SIG-M5 (cell line): ENCODE measurements around the gene MAST3.

Experiments
- DNase-seq: peaks from one replicate; lab custom pipeline; 2025; lab: John Stamatoyannopoulos, UW

The MAST3 gene

DNA sequence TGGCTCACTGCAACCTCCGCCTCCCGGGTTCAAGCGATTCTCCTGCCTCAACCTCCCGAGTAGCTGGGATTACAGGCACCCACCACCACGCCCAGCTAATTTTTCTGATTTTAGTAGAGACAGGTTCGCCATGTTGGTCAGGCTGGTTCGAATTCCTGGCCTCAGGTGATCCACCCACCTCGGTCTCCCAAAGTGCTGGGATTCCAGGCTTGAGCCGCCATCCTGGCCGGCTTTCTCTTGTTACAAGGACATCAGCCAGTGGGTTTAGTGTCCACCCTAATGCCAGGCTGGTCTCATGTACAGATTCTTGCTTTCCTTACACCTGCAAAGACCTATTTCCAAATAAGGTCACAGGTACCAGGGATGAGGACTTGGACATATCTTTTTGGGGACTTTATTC, 62.2 kb downstream of the MAST3 start:
- no peak for DNase-seq

DNA sequence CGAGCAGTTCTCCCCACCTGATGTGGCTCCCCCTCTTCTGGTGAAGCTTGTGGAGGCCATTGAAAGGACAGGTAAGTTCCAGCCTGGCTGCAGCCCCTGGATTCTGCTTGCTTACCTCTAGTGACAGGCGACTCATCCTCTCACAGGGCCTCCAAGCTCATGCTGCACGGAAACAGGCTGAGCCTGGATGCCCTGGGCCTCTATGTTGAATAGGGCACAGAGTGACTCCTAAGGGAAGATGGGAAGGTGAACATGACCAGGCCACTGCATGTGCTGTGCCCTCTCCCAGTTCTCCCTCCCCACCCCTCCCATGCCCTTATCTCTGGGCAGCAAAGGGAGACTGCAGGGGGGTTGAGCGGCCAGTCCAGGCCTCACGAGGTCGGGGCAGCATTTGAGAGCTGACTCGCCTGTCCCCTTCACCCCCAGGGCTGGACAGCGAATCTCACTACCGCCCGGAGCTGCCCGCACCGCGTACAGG, 63.0 kb downstream of the MAST3 start:
- DNase-seq, result no peak

DNA sequence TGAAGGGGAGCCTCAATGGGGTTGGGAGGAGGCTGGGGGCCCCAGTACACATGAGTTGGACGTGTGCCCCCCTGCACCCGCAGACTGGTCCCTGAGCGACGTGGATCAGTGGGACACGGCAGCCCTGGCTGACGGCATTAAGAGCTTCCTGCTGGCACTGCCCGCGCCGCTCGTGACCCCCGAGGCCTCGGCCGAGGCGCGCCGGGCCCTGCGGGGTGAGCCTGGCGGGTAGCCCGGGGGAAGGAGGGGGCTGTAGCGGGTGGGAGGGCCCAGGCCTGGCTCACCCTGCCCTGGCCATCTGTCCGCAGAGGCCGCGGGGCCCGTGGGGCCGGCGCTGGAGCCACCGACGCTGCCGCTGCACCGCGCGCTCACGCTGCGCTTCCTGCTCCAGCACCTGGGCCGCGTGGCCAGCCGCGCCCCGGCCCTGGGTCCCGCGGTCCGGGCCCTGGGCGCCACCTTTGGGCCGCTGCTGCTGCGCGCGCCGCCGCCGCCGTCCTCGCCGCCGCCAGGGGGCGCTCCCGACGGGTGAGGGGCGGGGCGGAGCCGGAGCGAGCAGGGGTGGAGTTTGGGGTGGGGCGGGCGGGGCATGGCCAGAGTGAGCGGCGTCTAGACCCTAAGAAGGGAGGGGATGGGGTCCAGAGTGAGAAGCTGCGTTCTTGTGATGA, 63.5 kb downstream of the MAST3 start:
- DNase-seq, result no peak

DNA sequence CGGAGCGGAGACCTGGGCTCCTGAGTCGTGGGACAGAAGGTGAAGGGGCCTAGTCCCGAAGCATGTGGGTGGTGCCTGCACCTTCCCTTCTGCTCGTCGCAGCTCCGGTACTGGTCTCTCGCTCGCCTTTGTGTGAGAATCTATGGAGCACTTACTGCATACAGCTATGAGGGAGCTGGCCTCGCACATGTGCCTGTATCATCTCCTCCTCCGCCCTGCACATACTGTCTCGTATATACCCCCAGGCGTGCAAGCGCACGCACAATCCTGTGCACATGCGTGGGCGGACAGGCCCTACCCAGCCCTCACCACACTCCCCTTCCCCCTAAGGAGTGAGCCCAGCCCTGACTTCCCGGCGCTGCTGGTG, 64.0 kb downstream of the MAST3 start:
- no peak for DNase-seq

DNA sequence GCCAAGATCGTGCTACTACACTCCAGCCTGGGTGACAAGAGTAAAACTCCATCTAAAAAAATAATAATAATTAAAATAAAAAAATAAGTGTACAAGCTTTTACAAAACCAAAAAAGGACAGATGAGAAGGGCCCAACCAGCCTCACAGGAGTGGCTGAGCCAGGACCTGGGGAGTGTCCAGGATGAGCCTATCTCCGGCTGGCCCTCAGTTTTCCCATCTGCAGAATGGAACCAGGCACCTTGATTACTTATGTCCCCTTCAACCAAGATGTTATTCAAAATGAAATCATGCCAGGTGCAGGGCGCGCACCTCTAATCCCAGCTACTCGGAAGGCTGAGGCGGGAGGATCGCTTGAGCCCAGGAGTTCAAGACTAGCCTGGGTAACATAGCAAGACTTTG, 66.5 kb downstream of the MAST3 start:
- no peak for DNase-seq

DNA sequence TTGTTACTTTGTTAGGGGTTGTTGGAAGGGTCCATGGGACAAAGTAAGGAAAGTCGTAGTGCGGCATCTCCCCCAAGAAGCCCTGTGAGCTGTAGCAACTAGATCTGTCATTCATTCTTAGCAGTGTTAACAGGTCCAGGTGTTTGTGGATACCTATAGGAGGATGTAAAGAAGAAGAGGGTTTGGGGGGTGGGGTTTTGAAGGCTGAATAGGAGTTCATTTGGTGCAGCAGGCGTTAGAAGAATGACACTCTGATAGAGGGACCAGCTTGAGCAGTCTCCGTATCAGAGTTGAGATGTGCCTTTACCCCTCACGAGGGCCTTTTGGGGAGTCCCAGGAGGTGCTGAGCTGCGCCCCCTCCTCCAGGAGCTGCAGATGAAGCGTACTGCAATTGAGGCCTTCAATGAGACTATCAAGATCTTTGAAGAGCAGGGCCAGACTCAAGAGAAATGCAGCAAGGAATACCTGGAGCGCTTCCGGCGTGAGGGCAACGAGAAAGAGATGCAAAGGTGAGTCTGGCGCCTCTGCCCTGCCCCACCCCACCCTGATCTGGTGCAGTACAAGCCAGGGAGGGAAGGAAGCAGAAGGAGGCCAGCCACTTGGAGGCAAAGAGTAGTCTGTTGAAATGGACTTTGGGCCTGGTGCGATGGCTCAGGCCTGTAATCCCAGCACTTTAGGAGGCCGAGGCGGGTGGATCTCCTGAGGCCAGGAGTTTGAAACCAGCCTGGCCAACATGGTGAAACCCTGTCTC, 68.4 kb downstream of the MAST3 start:
- DNase-seq, result no peak

DNA sequence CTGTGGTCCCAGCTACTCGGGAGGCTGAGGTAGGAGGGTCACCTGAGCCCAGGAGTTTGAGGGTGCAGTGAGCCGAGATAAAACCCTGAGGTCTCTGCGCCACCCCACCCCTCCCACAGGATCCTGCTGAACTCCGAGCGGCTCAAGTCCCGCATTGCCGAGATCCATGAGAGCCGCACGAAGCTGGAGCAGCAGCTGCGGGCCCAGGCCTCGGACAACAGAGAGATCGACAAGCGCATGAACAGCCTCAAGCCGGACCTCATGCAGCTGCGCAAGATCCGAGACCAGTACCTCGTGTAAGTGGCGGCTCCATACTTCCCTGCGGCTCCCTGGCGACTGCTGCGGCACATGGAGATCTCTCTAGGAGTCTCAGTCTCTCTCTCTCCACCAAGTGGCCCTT, 69.4 kb downstream of the MAST3 start:
- no peak for DNase-seq

DNA sequence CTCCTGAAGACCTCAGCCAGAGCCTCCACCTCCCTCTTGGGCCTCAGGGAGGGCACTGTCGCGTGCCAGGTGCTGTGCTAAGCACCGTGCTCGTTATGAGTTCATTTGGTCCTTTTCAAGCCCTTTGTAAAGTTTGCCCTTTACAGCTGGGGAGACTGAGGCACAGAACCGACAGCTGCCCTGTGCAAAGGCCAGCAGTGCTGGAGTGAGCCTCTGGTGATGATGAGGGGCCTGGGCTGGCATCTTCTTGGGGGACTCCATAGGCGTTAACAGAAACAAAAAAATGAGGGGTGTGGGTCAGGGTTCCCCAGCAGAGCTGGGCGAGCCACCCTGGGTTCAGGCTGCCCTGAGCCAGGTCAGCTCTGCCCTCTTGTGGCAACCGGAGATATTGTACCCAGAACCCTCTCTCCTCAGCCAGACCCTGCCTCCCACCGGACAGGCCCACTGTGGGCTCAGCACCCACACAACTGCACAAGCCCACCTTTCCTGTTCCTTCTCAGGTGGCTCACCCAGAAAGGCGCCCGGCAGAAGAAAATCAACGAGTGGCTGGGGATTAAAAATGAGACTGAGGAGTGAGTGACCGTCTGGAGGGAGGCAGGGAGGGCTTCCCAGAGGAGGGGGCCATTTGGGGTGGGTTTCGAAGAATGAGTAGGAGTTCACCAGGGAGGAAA, 70.5 kb downstream of the MAST3 start:
- DNase-seq, result no peak

DNA sequence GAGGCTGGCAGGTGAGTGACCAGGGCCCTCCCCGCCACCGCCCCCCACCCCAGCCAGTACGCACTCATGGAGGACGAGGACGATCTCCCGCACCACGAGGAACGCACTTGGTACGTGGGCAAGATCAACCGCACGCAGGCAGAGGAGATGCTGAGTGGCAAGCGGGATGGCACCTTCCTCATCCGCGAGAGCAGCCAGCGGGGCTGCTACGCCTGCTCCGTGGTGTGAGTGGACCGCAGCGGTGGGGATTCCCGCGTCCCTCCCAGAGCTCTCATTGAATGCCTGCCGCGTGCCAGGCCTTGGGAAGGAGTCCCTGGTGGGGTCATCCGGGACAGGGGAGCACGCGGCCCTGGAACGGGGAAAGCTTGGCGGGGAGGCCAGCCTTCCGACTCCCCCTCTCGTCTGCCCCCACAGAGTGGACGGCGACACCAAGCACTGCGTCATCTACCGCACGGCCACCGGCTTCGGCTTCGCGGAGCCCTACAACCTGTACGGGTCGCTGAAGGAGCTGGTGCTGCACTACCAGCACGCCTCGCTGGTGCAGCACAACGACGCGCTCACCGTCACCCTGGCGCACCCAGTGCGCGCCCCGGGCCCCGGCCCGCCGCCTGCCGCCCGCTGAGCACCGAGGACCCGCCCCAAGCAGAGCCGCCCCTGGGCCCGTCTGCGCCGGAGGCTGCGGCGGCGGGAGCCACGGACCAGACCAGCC, 71.2 kb downstream of the MAST3 start:
- no peak for DNase-seq

DNA sequence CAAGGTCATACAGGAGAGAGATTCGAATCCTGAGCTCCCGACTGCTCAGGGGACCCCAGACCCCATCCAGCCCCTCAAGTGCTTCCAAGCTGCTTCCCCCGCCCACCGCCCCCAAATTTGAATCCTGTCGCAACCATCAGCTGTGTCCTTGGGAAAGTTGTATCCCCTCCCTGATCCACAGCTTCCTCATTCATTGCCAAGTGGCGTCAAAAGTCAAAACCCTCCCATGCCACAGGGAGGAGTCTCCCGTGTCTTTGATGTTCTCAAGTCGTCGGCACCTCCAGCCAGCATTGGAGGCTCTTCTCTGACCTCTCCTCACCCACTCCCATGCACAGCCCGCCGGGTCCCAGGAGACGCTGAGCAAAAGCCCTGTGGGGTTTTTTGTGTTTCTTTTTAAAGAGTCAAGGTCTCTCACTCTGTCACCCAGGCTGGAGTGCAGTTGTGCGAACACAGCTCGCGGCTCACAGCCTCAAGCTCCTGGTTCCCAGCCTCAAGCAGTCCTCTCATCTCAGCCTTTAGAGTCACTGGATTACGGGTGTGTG, 73.2 kb downstream of the MAST3 start:
- DNase-seq, result no peak

DNA sequence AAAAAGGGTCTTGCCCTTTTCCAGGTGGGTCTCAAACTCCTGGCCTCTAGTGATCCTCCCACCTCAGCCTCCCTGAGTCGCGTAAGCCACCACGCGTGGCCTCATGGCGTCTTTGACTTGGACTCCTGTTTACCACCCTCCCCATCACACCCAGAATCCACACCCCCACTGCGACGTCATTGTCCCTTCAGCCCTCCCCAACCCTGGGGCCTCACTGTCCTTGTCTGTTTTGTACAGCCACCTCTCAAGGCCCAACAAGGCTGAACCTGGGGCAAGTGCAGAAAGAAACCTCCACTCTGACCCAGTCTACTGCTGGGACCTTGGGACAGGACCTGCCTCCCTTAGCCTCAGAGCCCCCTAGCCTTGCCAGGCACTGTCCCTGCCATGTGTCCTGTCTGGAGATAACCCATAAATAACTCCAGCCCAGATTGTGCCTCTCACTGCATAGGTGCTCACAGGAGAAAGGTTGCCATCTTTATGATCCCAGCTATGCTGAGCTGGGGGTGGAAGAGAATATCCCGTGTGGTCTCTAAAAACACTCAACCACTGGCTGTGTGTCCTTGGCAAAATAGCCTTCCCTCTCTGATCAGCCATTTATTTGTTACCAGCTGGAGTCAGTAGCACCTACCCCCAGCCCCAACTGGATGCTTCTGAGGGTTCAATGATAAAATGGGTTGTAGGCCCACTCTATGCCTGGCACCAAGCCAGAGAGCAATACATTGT, 74.2 kb downstream of the MAST3 start:
- no peak for DNase-seq

DNA sequence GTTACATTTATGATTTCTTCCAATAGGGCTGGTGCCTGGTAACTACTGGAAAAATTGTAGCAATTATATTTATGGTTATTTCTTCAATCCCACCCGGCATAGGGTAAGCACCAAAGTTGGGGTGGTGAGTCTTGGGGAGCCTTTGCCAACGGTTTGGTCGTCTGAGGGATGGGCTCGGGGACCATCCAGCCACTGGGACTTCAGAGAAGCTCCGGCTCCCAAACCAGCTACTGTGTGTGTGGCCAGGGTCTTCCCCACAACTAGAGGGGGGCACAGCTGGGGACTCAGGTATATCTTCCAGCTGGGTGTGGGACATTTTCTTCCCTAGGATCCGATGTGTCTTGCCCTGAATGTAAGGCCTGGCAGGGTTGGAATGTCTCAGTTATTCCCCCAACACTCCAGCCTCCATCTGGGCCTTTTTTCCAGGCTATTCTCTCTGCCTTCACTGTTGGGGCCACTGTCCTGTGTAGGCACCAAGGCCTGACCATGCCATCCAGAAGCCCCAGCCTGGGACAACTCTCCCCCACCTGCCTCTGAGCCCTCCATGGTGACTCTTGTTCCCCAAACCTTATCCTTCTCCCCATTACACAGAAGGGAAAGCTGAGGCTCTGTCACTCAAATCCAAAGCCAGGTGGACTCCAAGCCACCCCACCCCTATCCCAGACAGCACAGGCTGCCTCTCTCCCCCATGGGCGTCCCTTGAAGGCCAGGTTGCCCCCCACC, 74.9 kb downstream of the MAST3 start:
- DNase-seq, result no peak

DNA sequence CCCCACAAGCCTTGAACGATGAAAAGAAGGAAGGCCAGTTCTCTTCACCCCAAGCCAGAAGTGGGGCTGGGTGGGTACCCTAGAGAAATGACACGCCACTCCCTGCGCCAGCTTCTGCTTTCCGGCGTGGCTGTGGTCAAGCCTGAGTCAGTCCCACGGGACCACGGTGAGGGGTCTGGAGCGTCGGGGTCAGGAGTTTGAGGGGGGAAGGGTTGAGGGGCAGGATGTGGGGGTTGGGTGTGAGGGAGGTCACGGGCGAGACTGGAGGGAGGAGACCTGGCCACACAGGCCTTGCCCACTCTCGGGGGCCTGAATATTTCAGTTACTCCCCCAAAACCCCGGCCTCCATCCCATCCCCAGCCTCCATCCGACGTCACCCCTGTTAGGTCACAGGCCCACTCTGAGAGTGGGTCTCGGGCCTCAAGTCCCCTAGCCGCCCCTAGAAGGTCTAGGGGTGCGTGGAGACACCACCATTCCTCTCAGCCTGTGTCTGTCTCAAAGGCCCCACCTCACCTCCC, 75.5 kb downstream of the MAST3 start:
- DNase-seq, result no peak

DNA sequence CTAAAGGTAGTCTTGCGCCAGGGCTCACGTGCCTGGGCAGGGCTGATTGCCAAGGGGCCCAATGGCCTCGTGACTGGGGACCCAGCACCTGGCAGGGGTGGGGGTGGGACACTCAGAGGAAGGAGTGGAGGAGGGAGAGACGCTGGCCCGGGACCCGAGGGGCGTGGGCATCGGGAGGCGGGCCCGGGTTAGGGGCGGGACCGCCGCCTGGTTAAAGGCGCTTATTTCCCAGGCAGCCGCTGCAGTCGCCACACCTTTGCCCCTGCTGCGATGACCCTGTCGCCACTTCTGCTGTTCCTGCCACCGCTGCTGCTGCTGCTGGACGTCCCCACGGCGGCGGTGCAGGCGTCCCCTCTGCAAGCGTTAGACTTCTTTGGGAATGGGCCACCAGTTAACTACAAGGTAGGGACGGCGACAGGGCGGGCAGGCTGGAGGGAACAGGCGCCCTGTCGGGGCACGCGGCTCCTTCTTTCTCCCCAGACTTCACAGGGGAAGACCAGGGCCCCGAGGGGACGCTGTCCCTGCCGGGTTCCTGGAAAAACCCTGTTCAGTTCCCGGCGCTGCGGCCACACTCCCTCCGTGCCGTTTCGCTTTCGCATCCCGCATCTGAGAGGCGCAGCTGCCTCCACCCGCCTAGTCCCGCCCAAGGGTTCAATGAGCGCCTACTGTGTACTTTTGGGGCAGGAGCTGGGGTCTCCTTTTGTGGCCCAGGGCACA, 76.2 kb downstream of the MAST3 start, which contains the start of gene IFI30:
Gene IFI30, plus strand, starts transcription at position 242 of the 717 bp plus-strand sequence. Its CDS starts 29 bp downstream, at position 271.
- DNase-seq, result no peak

DNA sequence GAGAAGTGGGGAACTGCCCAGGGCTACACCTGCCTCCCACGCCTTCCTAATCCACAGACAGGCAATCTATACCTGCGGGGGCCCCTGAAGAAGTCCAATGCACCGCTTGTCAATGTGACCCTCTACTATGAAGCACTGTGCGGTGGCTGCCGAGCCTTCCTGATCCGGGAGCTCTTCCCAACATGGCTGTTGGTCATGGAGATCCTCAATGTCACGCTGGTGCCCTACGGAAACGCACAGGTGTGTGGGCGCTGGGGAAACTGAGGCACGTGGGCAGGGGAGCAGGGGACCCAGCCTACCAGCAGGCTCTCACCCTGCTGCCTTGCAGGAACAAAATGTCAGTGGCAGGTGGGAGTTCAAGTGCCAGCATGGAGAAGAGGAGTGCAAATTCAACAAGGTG, 77.4 kb downstream of the MAST3 start:
- no peak for DNase-seq

DNA sequence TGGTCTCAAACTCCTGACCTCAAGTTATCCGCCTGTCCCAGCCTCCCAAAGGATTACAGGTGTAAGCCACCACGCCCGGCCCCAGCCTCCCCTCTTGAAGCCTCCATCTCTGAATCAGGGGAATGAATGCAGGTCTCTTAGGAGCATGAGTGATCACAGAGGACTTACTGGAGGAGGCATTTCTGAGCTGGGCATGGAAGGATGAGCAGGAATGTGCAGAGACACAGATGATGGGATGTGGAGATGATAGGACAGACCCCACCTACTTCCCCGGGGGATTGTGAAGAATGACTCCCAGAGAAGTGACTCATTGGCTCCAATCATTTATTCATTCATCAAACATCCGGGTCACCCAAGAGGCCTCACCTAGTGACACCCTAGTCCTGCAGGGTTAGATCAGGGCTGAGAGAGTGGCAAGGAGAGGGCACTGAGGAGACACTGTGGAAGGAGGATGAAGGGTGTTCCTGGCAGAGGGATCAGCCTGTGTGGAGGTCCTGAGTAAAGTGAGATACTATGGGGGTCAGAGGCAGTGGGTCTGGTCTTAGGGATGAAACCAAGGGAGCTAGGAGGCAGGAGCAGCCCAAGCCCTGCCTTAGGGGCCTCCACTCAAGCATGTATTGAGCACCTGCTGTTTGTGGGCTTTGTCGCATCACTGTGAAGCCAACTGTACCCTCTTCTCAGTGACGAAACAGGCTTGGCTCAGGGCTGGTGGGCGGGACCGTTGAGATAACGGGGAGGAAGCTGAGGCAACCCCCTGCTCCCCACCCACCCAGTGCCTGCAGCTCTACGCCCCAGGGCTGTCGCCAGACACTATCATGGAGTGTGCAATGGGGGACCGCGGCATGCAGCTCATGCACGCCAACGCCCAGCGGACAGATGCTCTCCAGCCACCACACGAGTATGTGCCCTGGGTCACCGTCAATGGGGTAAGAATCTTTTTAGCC, 79.1 kb downstream of the MAST3 start:
- no peak for DNase-seq

DNA sequence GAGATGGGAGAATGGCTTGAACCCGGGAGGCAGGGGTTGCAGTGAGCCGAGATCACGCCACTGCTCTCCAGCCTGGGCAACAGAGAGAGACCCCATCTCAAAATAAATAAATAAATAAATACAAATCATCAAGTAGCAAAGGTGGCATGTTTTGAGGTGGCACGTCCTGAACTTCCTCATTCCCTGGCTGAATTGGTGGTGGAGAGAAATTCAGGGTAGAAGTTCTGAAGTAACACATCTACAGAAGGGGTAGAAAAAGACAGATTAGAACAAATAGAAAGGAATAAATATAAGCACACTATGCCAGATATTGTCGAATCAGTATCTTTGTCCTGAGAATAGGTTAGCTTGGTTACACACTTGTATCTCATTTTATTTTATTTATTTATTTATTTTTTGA, 82.4 kb downstream of the MAST3 start:
- DNase-seq, result no peak

DNA sequence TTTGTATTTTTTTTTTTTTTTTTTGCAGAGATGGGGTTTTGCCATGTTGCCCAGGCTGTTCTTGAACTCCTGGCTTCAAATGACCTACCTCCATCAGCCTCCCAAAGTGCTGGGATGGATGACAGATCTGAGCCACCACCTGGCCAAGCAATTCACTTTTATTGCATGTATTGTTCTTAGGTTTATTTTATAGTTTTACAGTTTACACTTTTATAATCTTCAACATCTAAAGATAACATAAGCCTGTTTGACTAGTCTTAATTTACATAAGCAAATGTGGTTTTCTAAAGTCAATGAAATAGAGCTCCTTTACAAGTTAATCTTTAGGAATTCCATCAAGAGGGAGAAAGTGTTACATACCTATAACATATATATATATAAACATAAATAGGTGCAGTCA, 86.0 kb downstream of the MAST3 start:
- no peak for DNase-seq

DNA sequence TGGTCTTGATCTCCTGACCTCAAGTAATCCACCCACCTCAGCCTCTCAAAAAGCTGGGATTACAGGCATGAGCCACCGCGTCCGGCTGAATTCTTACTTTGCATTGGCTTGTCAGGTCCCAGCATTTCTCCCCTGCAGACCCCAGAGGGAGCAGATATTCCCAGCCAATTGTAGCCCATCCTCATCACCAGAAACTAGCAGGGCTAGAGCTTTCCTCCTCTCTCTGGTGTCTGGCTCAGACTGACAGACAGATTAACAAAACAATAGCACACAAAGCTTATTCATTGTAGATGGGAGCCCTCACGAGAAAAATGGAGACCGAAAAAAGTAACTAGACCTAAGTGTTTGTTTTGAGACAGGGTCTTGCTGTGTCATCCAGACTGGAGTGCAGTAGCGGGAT, 88.0 kb downstream of the MAST3 start:
- no peak for DNase-seq
